Astrocyte of the spinal cord (primary cell): ENCODE measurements around the gene ADGRD1.

Experiments
- DNase-seq: peaks from one replicate; pipeline ENCODE4 v3.0.0; 2011; ENCODE audit warnings: low read depth, low spot score
- H3K4me3 ChIP-seq: 2 replicates; pipeline ENCODE4 v1.5.1; 2011; ENCODE audit warnings: low read depth, mild to moderate bottlenecking, low read length, moderate library complexity
- CTCF ChIP-seq: IDR thresholded peaks from 2 replicates; pipeline ENCODE4 v1.5.1; 2012; ENCODE audit warnings: low read depth, mild to moderate bottlenecking, low read length, inconsistent platforms
- in situ Hi-C: cut with HindIII; loops from 2 replicates; pipeline ENCODE4 v1.10.0; 2017; ENCODE audit warnings: low sequenced_read_pairs

Gene ADGRD1

DNA sequence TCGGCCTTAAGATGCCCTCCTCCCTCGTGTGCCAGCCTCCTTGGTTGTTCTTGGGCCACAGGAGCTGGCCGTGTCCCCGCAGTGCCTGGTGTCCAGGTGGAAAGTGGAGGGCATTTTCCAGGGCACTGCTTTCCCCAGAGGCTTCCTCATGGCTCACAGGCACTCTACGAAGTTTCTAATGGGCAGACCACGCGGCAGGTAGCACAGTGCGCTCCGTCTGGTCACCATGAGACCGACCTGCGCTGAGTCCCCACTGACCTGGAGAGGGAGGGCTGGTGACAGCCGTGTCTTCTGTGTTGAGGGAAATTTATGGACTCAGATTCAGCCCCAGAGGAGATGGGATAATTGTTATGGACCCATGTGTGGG lies 186.3 kb downstream of the ADGRD1 start:
- H3K4me3 ChIP-seq, result no peak overlapping the region
- no peak for TF ChIP-seq CTCF
- no peak for DNase-seq
- in situ Hi-C loops, result no loop called here

GRCh38 chr12:131140697-131141096 lies 187.0 kb downstream of the ADGRD1 start:
- in situ Hi-C loops, result no loop called here
- no peak for DNase-seq
- no peak for TF ChIP-seq CTCF
- H3K4me3 ChIP-seq, result no peak overlapping the region

- no peak for DNase-seq
- in situ Hi-C loops, result no loop called here
- H3K4me3 ChIP-seq, result no peak overlapping the region
- no peak for TF ChIP-seq CTCF
Observed at GRCh38 chr12:131141514-131141913, 187.8 kb downstream of the ADGRD1 start.

DNA sequence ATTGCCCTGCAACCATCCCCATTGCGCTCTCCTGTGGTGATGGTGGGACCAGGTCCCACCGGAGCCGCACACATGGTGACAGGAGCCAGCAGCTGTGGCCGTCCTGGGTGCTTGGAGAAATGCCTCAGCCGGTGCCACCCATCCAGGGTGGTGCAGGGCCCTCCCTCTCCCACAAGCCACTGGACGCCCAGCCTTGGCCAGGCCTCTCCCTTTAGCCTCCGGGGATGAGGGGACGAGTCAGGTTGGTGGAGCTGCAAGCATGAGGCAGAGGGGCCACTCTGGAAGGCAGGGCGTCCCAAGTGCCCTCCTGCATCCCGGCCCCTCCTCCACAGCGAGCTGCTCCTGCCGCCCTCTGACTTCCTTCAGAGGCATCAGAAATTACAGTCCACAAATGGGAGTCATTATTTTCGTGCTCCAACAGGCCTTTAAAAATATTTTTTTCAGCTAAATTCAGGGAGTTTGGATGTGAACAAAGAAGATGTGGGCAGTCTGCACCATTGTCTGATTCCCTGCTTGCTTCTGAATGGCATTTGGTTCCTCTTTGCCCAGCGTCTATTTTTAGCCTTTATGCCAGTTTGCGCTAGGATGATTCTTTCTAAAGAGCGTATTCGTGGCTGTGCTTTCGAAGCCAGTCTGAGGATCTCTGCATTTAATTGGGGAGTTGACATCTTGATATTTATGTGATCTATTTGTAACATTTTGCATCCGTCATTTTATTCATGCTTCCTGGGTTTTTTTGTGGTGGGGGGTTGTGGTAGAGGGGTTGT lies 189.4 kb downstream of the ADGRD1 start:
- in situ Hi-C loops, result no loop called here
- no peak for DNase-seq
- no peak overlapping the region for H3K4me3 ChIP-seq
- TF ChIP-seq CTCF, result no peak

DNA sequence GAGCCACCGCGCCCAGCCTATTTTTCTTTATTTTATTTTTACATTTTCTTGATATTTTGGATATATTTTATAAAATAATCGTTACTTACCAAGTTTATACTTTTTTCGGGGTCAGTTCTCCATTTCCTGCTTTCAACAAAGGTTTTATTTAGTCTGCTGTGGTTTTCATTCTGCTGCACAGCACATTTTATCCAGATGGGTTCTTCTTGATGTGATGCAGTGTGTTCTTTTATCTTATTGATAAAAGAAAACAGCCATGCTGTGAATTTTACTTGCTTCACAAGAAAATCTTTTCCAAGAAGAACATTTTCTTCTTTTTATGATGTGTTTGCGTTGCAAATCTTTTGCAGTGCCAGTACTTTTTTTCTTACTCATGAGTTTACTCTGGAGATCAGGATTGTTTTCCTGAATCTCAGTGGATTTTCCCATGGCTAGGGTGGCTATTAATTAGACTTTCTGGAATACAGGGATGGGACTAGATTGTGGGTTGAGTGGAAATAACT lies 192.5 kb downstream of the ADGRD1 start:
- in situ Hi-C loops, result no loop called here
- DNase-seq, result no peak
- no peak overlapping the region for H3K4me3 ChIP-seq
- no peak for TF ChIP-seq CTCF

DNA sequence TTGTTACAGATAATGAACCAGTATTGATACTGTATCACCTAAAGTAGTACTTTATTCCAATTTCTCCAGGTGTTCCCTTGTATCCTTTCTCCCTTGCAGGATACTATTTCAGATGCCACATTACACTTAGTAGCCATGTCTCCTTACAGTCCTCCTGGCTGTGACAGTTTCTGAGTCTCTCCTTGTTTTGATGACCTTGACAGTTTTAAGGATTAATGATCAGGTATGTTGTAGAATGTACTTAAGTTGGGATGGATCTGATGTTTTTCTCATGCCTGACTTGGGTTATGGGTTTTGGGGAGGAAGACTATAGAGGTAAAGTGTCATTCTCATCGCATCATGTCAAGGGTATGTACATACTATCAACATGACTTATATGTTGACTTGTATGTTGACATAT lies 193.6 kb downstream of the ADGRD1 start:
- no peak overlapping the region for H3K4me3 ChIP-seq
- no peak for TF ChIP-seq CTCF
- no peak for DNase-seq
- in situ Hi-C loops, result no loop called here
